Measurements from ENCODE around the gene PNMA6A. TPM values are rescaled to one million over a fixed set of nuclear protein-coding genes. Genes with fewer than 3 reads are reported as not detected.
"Not testable (repeated sequence)": the region's sequence is repeated elsewhere in the genome, so short reads cannot be mapped to it uniquely, and the experiment has no call there.

The PNMA6A gene
- total RNA-seq, 1 donor from 2014 or later: 0.74 TPM

GRCh38 chrX:153074935-153075334, 2.7 kb downstream of the PNMA6A start:
- intact Hi-C loops (cut with micrococcal nuclease): no loop called here

GRCh38 chrX:153075366-153075765, 3.1 kb downstream of the PNMA6A start:
- intact Hi-C loops (cut with micrococcal nuclease): no loop called here

GRCh38 chrX:153077437-153078135, 5.3 kb downstream of the PNMA6A start:
- intact Hi-C loops (cut with micrococcal nuclease): not testable (repeated sequence)

GRCh38 chrX:153083238-153083923, 11.1 kb downstream of the PNMA6A start:
- intact Hi-C loops (cut with micrococcal nuclease): not testable (repeated sequence)

GRCh38 chrX:153102418-153102817, 30.2 kb downstream of the PNMA6A start:
- intact Hi-C loops (cut with micrococcal nuclease): no loop called here

- intact Hi-C loops (cut with micrococcal nuclease): not testable (repeated sequence)
These were observed 32.7 kb downstream of the PNMA6A start for GRCh38 chrX:153104959-153105358.

GRCh38 chrX:153106092-153106801, 34.0 kb downstream of the PNMA6A start:
- intact Hi-C loops (cut with micrococcal nuclease): not testable (repeated sequence)

- intact Hi-C loops (cut with micrococcal nuclease): not testable (repeated sequence)
These were observed 38.5 kb downstream of the PNMA6A start for GRCh38 chrX:153110735-153111134.

- intact Hi-C loops (cut with micrococcal nuclease): not testable (repeated sequence)
These were observed 41.6 kb downstream of the PNMA6A start for GRCh38 chrX:153113851-153114250.

GRCh38 chrX:153117754-153118153, 45.5 kb downstream of the PNMA6A start:
- intact Hi-C loops (cut with micrococcal nuclease): not testable (repeated sequence)

GRCh38 chrX:153120230-153120629, 48.0 kb downstream of the PNMA6A start:
- intact Hi-C loops (cut with micrococcal nuclease): not testable (repeated sequence)

- intact Hi-C loops (cut with micrococcal nuclease): not testable (repeated sequence)
These were observed 51.2 kb downstream of the PNMA6A start for GRCh38 chrX:153123468-153123867.

Other genes with a start within 250 kb of the PNMA6A start
- 9.0 and 10.0 TPM in 2 replicates for gene CETN2, start 241.7 kb upstream of the PNMA6A start, total RNA-seq
- gene NSDHL, start 241.4 kb upstream of the PNMA6A start, total RNA-seq: 16.3 TPM in 2 replicates
- 1.0 and 1.1 TPM in 2 replicates for gene ZNF185, start 174.4 kb upstream of the PNMA6A start, total RNA-seq
- gene PNMA5, start 78.3 kb upstream of the PNMA6A start, total RNA-seq: 0.34 and 0.37 TPM in 2 replicates
- gene PNMA3, start 16.0 kb upstream of the PNMA6A start, total RNA-seq: 2.4 and 2.7 TPM in 2 replicates
- not detected in 2 replicates for gene MAGEA1, start 106.8 kb downstream of the PNMA6A start, total RNA-seq
- gene PNMA6F, start 249.3 kb downstream of the PNMA6A start, total RNA-seq: not detected in 2 replicates